GM18520 (cell line): ENCODE results near the gene RAB11FIP4.

ENCODE experiments used
- ATAC-seq: cut with Tn5 transposase; IDR thresholded peaks from one replicate; pipeline ENCODE4 v1.9.1; 2021; ENCODE audit not compliant: unreplicated experiment

Gene RAB11FIP4

DNA sequence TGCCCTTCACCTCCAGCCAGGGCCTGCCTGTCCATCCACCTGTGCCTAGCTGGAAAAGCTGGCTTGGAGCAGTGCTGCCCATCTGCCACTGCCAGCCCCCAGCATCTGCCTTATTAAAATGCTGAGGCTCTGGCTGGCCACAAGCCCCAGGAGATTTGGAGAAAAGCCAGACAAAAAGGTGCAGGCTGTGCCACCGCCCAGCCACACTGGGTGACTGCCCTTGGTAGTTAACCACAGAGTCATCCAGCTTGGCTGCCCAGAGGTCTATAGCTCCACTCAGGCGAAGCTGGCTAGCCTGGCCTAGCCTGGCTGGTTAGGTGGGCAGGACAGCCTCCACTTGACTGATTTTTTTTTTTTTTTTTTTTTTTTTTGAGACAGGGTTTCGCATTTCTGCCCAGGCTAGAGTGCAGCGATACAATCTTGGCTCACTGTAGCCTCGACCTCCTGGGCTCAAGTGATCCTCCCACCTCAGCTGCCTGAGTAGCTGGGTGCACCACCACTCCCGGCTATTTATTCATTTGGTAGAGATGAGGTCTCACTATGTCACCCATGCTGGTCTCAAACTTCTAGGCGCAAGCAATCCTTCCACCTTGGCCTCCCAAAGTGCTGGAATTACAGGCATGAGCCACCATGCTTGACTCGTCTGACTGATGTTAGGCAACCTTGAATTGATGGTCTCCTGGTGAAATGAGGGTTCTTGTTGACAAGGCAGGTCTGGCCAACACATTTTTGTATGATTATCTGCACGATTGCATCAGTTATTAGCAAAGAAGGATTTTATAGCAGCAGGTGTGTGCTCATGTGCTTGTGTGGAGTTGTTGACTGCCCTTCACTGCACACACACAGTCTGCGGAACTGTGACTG is 103.8 kb downstream of the RAB11FIP4 start:
- no peak for ATAC-seq

DNA sequence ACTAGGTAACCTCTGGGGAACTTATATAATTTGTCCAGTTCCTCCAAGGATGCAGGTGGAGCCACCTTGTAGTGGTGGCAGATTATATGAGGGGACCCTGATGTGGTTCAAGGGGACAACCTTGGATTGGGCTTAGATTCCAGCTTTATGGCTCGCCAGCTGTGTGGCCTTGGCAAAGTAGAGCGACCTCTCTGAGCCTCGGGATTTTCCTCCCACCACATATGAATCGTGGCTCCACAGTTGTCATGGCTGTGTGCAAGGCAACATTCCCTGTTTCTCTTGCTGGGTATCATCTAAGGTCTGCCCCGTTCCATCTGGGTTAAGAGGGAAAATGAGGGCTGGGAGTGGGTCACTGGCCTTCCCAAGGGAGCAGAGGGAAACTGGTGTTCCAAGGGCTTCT is 104.6 kb downstream of the RAB11FIP4 start:
- no peak for ATAC-seq

DNA sequence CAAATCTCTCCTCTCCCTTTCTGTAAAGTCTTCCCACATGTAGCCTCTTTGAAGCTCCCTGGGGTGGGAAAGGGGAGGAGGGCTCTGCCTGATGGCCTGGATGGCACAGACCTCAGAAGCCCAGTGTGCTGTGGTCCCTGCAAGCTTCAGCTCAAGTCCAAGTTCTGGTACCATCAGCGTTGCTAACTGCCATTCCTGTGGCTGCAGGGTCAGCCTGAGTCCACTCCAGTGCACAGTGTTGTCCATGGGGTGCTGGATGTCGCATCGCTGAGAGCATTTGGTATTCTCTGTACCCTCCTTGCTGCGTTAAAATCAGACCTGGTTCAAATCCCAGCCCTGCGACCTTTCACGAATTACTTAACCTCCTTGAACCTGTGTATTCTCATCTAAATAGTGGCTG is 105.1 kb downstream of the RAB11FIP4 start:
- ATAC-seq: no peak

DNA sequence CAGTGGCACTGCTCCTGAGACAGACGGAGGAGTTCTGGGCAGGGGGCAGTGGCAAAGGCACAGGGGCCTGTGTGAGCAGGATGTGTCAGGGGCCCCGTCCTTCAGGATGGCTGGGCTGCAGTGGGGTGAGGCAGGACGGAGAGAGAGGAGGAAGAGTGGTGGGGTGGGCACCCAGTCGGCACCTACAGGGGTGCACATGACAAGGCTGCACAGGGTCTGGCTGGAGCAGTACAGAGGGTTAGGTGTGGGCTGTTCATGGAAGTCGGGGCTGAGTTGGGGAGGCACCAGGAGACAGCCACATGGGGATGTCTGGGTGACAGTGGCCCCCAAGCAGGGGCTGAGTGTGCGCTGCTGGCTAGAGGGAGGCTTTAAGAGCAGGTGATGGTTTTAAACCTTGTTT is 106.0 kb downstream of the RAB11FIP4 start:
- ATAC-seq: no peak

DNA sequence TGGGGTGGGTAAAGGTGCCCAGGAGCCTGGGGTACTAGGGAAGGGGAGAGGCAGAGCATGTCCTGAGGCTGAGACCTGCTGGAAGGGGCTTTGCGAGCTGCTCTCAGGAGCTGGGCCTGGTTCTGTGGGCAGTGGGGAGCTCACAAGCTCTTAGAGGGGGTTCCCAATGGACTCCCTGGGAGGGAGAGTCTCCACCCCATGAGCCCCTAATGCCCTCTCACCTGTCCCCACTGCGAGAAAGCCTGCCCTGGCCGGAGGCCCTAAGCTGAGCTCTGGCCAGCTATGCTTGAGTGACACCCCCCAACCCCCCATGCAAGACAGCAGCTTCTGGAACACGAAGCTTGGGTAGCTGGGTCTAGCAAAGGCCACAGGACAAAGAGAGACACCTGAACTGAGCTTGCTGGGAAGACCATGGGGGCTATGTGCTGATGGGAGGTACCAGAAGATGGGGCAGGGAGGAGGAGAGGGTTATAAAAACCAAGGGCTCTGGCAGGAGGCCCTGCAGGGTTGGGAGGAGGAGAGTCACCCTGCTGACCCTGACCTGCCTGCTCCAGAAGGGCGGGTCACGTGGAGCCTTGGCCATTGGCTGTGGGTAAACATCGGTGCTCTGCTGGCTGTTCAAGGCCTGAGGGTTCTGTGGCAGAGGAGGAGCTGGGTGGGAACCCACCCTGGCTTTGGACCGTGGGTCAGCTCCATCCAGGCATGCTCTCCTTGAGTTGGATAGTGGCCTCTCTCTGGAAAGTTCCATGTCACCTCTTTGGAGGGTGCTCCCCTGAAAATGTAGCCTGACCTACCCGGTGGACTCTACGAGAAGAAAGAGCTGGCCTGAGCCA is 106.7 kb downstream of the RAB11FIP4 start:
- ATAC-seq: no peak

DNA sequence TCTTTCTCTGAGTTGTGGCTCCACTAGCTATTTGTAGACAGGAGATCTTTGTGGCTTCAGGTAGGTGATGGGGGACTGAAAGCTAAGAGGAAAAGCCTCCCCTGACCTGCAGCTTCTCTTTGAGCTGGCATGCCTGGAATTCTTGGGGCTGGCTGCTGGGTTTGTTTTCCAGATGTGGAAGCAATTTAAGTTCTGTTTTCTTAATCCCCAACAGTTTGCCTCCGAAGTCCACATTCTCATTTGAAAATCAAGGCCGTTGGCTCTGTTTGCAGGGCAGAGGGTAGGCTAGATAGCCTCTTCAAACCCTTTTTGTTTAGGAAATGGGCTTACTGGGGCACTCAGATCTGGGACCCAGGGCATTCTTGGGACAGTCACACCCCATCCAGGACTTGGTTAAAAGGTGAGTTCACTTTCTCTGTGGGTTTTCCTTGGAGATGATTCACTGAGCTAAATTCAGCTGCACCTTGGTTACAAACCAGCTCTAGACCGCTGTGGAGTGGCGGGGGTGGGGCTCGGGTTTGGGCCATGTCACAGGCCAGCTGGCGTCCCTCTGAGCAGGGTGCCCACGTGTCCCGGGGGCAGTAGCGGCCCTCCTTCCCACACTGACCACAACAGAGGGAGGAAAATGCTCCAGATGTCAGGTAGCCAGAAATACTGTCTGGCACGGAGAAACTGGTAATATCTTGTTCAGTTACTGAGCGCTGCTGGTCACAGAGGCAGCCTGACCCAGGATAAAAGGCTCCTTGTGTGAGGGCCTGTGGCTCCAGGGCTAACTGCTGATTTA is 108.5 kb downstream of the RAB11FIP4 start:
- no peak for ATAC-seq

DNA sequence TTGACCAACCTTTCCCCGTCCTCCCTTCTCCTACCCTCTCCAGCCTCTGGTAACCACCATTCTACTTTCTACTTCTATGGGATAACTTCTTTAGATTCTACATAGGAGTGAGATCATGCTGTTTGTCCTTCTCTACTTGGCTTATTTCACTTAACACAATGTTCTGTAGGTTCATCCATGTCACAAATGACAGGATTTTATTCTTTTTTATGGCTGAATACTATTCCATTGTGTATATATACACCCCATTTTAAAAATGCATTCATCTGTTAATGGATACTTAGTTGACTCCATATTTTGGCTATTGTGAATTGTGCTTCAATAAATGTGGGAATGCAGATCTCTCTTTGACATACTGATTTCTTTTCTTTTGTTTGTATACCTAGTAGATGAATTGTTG is 115.0 kb downstream of the RAB11FIP4 start:
- ATAC-seq: no peak

DNA sequence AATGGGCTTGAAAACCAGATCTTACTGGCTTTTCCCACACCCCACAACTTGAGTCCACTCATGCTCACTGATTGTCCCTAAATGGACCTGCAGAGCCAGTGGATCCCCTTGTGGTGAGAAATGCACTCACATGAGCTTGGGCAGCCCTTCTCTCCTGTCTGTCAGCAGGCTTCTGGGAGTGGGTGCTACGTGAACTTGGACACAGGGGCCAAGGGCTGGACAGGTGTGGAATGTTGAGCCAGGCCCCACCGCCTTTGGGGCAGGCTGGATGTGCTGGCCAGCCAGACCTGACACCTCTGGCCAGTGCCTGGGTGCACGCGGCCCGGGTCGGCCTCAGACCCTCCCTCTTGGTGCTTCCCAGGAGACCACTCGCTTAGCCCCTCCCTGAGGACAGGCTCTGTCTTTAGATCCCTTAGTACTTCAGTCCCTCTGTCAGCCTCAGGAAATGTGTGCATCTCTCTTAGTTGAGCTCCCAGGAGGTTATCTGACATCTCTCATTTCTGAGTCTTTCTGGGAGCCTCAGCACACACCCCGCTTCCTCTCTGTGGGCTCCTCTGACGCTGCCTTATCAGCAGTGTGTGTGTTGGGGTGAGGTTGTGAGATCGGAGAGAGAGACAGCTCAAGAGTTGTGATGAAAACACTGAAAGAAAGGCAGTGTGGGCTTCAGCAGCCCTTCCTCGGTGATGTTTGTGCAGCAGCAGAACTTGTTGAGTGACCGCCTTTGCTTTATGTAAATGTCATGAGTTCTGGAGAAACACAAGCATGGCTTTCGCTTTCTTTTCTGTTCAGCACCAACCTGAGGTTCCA is 117.0 kb downstream of the RAB11FIP4 start:
- peak; percentile 75 for ATAC-seq

DNA sequence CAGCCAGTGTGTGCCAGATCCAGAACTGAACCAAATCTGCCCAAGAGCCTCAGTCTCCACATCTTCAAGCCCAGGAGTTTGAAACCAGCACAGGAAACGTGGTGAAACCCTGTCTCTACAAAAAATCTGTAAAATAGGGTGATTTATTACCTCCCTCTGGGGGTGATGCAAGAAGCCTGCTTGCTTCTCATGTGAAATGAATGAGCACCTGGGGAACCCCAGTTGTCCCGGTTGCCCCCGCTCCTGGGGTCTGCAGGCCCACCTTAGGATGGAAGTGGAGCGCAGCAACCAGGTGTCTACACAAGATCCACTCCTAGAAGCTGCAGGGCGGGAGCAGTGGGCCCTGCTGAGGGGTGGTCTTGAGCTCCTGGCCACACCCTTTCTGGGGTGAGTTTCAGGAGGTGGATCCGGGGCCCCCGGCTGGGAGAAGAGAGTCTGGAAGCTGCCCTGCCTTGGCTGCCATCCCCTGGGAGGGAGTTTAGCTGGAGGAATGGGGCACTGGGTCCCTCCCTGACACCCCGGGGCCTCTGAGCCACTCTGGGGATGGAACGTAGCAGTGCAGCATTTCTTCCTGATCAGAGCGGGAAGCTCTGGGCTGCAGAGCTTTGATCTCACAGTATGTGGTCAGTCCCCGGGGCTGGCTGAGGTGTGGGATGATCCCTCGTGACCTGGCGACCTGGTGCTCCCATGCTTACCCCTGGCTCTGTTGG is 117.8 kb downstream of the RAB11FIP4 start:
- ATAC-seq: peak; percentile 14

DNA sequence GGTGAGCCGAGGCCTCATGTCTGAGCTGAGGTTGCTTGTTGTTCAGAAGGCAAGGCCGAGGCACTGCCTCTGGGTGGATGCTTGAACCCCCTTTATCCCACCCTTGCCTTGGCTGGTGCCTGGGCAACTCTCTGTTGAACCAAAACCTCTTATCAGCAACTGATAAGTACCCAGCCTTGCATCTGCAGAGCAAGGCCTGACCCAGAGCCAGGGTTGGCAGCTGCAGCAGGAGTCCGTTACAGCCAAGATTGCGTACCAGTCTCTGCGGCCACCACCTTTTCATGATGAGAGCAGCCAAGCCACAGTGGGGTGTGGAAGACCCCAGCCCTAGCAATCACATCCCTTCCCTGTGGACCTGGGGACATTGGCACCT is 118.3 kb downstream of the RAB11FIP4 start:
- no peak for ATAC-seq

DNA sequence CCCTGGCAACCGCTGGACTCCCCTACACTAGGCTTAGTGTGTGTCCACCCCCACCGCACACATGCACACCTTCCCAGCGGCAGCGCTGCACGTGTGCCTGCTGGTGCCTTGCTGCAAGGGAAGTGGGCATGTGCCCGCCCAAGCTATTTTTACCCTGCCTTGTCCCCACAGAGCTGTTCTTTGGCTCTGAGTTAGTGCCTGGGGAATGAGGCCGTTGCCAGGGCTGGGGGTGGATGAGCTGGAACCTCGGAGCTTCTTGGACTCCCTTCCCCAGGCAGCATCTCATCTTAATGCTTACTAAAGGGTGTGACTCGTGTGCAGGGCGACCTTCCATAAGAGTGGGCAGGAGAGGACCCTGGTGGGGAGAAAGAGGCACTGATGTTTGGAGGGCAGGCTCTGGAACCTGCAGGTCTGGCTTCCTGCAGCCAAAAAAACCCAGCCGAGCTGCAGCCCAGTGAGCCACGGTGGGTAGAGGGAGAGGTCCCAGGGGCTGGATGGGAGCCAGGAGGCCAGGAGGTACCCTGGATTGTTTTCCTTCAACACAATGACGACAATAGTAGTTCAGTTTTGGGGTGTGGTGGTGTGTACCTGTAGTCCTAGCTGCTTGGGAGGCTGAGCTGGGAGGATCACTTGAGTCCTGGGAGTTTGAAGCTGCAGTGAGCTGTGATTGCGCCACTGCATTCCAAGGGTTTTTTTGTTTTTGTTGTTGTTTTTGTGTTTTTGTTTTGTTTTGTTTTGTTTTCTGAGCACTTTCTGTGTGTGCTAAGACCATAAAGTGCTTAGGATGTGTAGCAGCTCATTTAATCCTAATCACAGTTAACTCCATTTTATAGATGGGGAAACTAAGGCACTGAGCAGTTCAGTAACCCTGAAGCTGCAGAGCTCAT is 119.1 kb downstream of the RAB11FIP4 start:
- no peak for ATAC-seq

DNA sequence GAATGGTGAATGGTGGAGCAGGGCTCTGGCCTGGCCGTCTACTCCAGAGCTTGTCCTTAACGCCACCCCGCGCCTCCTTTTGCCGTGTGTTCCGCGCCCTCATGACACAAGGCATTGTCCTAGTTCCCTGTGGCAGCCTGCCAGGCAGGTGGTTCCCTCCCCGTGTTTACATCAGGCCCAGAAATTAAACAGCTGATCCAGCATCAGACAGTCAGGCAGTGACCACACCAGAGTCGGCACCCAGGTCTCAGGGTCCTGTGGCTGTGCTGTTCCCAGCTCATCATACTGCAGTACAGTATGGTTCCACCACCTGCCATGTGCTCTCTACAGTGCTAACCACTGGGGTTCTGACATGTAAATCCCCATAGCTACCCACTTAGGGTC is 119.7 kb downstream of the RAB11FIP4 start:
- no peak for ATAC-seq

DNA sequence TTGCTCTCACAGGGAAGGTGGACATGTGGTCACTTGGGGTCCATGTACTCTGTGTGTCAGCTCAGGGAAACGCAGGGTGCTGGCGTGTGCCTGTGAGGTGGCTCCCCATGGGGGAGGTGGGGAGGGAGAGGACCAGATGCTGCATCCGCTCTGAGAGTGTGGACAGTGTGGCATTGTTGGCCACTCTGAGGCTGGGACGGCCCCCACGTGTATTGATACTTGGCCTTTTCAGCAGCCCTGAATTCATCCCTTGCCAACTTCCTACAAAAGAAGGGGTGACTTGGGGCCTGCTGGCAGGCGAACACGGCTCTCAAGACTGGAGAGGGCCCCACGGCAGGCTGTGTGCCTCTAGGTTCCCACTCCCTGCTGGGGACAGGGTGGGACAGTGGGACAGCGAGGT is 120.1 kb downstream of the RAB11FIP4 start:
- no peak for ATAC-seq

DNA sequence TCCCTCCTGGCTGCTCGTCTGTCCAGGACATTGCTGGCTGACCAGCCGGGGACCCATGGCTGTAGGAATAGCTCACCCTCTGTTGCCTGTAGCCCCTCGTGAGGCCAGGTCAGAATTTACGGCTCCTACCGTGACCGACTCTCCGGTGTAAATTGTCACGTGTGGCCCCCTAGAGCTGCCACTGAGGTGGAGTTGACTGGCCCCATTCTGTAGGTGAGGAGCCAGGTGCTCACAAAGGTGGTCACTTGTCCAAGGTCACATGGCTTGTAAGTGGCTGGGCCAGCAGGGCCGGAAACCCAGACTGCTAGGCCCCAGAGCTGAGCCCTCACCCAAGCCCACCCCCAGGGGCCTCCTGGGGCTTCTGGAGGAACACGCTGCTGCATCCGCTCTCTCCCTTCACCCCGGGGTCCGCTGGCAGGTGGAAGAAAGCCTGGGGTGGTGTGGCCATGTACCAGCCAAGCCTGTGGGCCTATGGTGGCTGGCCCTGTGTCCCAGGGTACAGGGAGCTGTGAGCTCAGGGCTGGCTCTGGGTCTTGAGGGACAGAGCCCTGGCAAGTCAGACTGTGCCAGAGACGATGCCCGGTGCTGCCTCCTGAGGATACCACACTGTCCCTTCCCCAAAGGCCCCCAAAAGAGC is 120.7 kb downstream of the RAB11FIP4 start:
- no peak for ATAC-seq

DNA sequence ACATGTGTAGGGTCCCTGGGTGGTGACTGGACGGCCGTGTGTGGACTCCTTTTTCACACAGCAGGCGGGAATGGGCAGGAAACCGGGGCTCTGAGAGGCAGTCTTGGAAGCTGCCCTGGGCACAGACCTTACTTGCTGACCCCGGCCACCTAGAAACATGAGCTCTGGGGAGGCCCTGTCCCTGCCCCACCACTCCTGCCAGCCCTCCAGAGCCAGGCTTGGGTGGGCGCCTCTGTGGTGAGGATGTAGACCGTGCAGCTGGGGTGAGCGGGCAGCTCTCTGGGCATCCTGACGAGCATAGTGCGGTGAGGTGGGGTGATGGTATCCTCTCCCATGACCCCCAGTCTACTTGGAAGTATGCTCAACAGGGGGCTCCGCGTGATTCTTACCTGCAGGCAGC is 121.3 kb downstream of the RAB11FIP4 start:
- ATAC-seq: no peak

DNA sequence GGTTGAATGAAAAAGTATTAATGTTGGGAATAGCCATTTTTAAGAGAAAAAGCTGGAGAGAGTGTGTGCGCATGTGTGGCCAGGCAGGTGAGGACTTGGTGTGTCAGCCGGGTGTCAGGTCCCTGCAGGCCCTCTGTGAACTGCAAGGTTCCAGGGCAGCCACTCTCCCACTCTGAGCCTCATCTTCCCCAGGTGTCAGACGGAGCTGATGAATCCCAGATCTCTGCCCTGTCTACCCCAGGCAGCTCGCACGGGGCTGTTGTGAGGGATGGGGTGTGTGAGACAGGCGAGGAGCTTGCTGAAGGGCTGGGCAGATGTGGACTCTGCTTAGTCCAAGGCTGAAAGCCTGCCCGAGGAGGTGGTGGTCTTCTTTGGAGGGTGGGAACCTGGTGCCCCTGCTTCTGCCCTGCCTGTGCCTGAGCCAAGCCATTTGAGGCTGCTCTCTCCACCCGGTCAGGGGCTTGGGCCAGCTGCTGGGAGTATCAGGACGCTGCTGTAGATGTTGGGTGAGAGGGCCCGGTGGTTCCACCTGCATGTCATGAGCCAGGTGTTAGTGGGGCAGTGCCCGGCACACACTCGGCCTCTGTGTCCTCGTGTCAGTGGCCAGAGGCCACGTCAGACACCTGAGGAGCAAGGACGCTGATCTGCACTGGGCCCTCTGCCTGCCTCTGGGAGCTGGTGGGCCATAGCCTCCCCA is 122.4 kb downstream of the RAB11FIP4 start:
- no peak for ATAC-seq

DNA sequence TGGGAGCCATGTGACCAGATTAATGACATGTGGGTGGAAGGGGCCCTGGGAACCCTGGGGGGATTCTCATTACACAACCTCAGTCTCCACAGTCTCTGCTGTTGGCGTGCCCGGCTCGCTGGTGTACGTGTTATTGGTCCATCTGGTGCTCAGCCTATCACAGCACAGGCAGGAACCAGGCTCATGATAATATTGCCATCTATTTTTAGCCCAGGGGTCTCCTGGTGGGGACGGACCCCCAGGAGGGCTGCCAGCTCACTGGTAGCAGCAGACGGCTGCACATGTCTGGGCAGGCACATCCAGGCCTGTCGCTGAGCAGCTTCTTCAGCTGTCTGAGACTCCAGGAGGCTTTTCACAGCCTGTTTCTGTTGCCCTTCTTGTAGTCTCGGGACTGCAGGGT is 123.8 kb downstream of the RAB11FIP4 start:
- ATAC-seq: no peak

DNA sequence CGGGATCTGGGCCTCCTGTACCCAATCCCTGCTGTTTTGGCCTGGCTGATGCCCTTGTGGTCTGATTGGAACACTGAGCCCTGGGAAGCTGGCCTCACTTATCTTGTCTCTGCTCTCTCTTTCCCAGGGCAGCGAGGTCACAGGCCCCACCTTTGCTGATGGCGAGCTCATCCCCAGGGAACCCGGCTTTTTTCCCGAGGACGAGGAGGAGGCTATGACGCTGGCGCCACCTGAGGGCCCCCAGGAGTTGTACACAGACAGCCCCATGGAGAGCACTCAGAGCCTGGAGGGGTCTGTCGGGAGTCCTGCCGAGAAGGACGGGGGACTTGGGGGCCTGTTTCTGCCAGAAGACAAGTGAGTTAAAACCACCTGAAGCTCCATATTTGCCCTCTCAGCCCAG is 126.0 kb downstream of the RAB11FIP4 start:
- no peak for ATAC-seq
